Liver (tissue), 9 donors: Measurements from ENCODE around the gene CYB5A. TPM values are rescaled to one million over a fixed set of nuclear protein-coding genes. Genes with fewer than 3 reads are reported as not detected.

ENCODE experiments used
- DNase-seq: peaks from one replicate; pipeline ENCODE4 v3.0.0-alpha.2; 2017; ENCODE audit warnings: low spot score
- H3K27ac ChIP-seq, 2 donors: one replicate each; pipeline ENCODE4 v1.7.0; 2013; ENCODE audit warnings: inconsistent platforms in 2 of 2, low read length in 2 of 2, control low read depth in 1 of 2, low read depth in 1 of 2, mild to moderate bottlenecking in 1 of 2
- H3K27me3 ChIP-seq, 4 donors: one replicate each; pipeline versions ENCODE4 v1.6.1 to v1.7.0; 2013; ENCODE audit warnings: low read length in 3 of 4, inconsistent platforms in 1 of 4, mild to moderate bottlenecking in 1 of 4, moderate library complexity in 1 of 4; ENCODE audit not compliant: control insufficient read depth in 4 of 4, insufficient read depth in 4 of 4
- H3K36me3 ChIP-seq, 4 donors: one replicate each; pipeline versions ENCODE4 v1.6.1 to v1.7.0; 2013; ENCODE audit warnings: low read length in 3 of 4, mild to moderate bottlenecking in 3 of 4, low read depth in 1 of 4, moderate library complexity in 1 of 4; ENCODE audit not compliant: control insufficient read depth in 4 of 4, insufficient read depth in 3 of 4
- H3K4me1 ChIP-seq, 4 donors: one replicate each; pipeline versions ENCODE4 v1.6.1 to v1.7.0; 2013; ENCODE audit warnings: low read length in 3 of 4, mild to moderate bottlenecking in 3 of 4, moderate library complexity in 1 of 4; ENCODE audit not compliant: control insufficient read depth in 4 of 4, insufficient read depth in 4 of 4
- H3K4me3 ChIP-seq, 3 donors: one replicate each; pipeline versions ENCODE4 v1.6.1 to v1.7.0; 2013; ENCODE audit warnings: low read length in 3 of 3, control low read depth in 1 of 3, low read depth in 1 of 3, mild to moderate bottlenecking in 1 of 3
- H3K9ac ChIP-seq, 2 donors: one replicate each; pipeline ENCODE4 v1.7.0; 2013; ENCODE audit warnings: low read length in 2 of 2, mild to moderate bottlenecking in 2 of 2, moderate library complexity in 2 of 2, control low read depth in 1 of 2, low read depth in 1 of 2
- H3K9me3 ChIP-seq, 4 donors: one replicate each; pipeline versions ENCODE4 v1.6.1 to v1.7.0; 2013; ENCODE audit warnings: low read length in 3 of 4; ENCODE audit not compliant: control insufficient read depth in 4 of 4
- ATF3 ChIP-seq: IDR thresholded peaks from 2 replicates; pipeline ENCODE4 v1.6.1; 2016; ENCODE audit warnings: antibody characterized with exemption
- EGR1 ChIP-seq, 2 donors: IDR thresholded peaks; 2 replicates each; pipeline ENCODE4 v1.6.1; 2016 to 2018; ENCODE audit warnings: antibody characterized with exemption in 2 of 2, low read depth in 2 of 2
- FOXA1 ChIP-seq: IDR thresholded peaks from 2 replicates; pipeline ENCODE4 v1.6.1; 2016; ENCODE audit warnings: antibody characterized with exemption
- FOXA2 ChIP-seq: IDR thresholded peaks from 2 replicates; pipeline ENCODE4 v1.6.1; 2016; ENCODE audit warnings: antibody characterized with exemption
- HNF4G ChIP-seq: IDR thresholded peaks from 2 replicates; pipeline ENCODE4 v1.6.1; 2016; ENCODE audit warnings: antibody characterized with exemption
- JUND ChIP-seq, 2 donors: IDR thresholded peaks; 2 replicates each; pipeline ENCODE4 v1.6.1; 2016; ENCODE audit warnings: antibody characterized with exemption in 2 of 2
- MAX ChIP-seq: IDR thresholded peaks from 2 replicates; pipeline ENCODE4 v1.6.1; 2016; ENCODE audit warnings: antibody characterized with exemption
- RAD21 ChIP-seq, 2 donors: IDR thresholded peaks; 2 replicates each; pipeline ENCODE4 v1.6.1; 2016; ENCODE audit warnings: antibody characterized with exemption in 2 of 2, mild to moderate bottlenecking in 2 of 2
- REST ChIP-seq: IDR thresholded peaks from 2 replicates; pipeline ENCODE4 v1.6.1; 2016; ENCODE audit warnings: antibody characterized with exemption, mild to moderate bottlenecking
- RXRA ChIP-seq, 2 donors: IDR thresholded peaks; 2 replicates each; pipeline ENCODE4 v1.6.1; 2017 to 2018; ENCODE audit warnings: antibody characterized with exemption in 2 of 2, mild to moderate bottlenecking in 1 of 2
- SP1 ChIP-seq: IDR thresholded peaks from 2 replicates; pipeline ENCODE4 v1.6.1; 2018; ENCODE audit warnings: antibody characterized with exemption, mild to moderate bottlenecking
- YY1 ChIP-seq: IDR thresholded peaks from 2 replicates; pipeline ENCODE4 v1.6.1; 2016; ENCODE audit warnings: antibody characterized with exemption, mild to moderate bottlenecking
- ZBTB33 ChIP-seq: IDR thresholded peaks from 2 replicates; pipeline ENCODE4 v1.6.1; 2016; ENCODE audit warnings: antibody characterized with exemption
- polyA plus RNA-seq, 2 donors: library from polyadenylated mRNA; stranded (reverse) in 1 of 2; unstranded in 1 of 2; fragments of 200-250 nt in 1 of 2; fragments of >200 nt in 1 of 2; fragmentation: Nextera tagmentation in 1 of 2; extraction: Ambion mirVana in 1 of 2; gene quantifications; one replicate each; pipeline versions ENCODE4 v1.2.1 to v1.2.3, GENCODE V29; 2013 to 2015
- total RNA-seq, 2 donors: library from RNA; depleted of rRNA; stranded (reverse); fragments of >200 nt; gene quantifications; one replicate each; pipeline ENCODE4 v1.2.3, GENCODE V29; 2014
- donor health status: healthy.
- donor health status: healthy.
- donor health status: healthy.
- donor health status: healthy.
- donor health status: healthy.

CYB5A gene
- total and polyA plus RNA-seq, 4 donors: 277 to 2,022 (median 1,122) TPM

GRCh38 chr18:74337155-74337911, 45.6 kb upstream of the CYB5A start (continued):
- TF ChIP-seq REST (no peak), FOXA1 (no peak)

GRCh38 chr18:74336656-74337055, 44.9 kb upstream of the CYB5A start:
- Histone ChIP-seq H3K27ac (no peak overlapping the region), H3K4me1 (no peaks in the 10 kb centered on the region), H3K27me3 (no peaks in the 10 kb centered on the region), H3K4me3 (no peak overlapping the region), H3K9ac (no peak overlapping the region), H3K9me3 (no peaks in the 10 kb centered on the region), H3K36me3 (no peaks in the 10 kb centered on the region)
- no peak for TF ChIP-seq HNF4G
- no peak for TF ChIP-seq YY1
- no peak for TF ChIP-seq RAD21 (IDR thresholded peaks at IDR 0.05)
- no peak for TF ChIP-seq ZBTB33
- TF ChIP-seq FOXA2: no peak
- no peak for TF ChIP-seq JUND (IDR thresholded peaks at IDR 0.05)
- no peak for TF ChIP-seq FOXA1
- no peak for TF ChIP-seq ATF3
- no peak for TF ChIP-seq EGR1 (IDR thresholded peaks at IDR 0.05; ENCODE audit: low read depth in 2 of 2)
- no peak for TF ChIP-seq MAX
- no peak for TF ChIP-seq SP1
- TF ChIP-seq REST: no peak
- TF ChIP-seq RXRA (IDR thresholded peaks at IDR 0.05): no peak
- no peak for DNase-seq
